TTC549 (cell line): ENCODE results near the gene CHAF1A.

Experiments used
- FAIRE-seq: peaks from 2 replicates; lab custom pipeline; 2012; peaks lifted over from hg19 to GRCh38; lab: Jason Lieb, UNC

The CHAF1A gene, protein sequence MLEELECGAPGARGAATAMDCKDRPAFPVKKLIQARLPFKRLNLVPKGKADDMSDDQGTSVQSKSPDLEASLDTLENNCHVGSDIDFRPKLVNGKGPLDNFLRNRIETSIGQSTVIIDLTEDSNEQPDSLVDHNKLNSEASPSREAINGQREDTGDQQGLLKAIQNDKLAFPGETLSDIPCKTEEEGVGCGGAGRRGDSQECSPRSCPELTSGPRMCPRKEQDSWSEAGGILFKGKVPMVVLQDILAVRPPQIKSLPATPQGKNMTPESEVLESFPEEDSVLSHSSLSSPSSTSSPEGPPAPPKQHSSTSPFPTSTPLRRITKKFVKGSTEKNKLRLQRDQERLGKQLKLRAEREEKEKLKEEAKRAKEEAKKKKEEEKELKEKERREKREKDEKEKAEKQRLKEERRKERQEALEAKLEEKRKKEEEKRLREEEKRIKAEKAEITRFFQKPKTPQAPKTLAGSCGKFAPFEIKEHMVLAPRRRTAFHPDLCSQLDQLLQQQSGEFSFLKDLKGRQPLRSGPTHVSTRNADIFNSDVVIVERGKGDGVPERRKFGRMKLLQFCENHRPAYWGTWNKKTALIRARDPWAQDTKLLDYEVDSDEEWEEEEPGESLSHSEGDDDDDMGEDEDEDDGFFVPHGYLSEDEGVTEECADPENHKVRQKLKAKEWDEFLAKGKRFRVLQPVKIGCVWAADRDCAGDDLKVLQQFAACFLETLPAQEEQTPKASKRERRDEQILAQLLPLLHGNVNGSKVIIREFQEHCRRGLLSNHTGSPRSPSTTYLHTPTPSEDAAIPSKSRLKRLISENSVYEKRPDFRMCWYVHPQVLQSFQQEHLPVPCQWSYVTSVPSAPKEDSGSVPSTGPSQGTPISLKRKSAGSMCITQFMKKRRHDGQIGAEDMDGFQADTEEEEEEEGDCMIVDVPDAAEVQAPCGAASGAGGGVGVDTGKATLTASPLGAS

DNA sequence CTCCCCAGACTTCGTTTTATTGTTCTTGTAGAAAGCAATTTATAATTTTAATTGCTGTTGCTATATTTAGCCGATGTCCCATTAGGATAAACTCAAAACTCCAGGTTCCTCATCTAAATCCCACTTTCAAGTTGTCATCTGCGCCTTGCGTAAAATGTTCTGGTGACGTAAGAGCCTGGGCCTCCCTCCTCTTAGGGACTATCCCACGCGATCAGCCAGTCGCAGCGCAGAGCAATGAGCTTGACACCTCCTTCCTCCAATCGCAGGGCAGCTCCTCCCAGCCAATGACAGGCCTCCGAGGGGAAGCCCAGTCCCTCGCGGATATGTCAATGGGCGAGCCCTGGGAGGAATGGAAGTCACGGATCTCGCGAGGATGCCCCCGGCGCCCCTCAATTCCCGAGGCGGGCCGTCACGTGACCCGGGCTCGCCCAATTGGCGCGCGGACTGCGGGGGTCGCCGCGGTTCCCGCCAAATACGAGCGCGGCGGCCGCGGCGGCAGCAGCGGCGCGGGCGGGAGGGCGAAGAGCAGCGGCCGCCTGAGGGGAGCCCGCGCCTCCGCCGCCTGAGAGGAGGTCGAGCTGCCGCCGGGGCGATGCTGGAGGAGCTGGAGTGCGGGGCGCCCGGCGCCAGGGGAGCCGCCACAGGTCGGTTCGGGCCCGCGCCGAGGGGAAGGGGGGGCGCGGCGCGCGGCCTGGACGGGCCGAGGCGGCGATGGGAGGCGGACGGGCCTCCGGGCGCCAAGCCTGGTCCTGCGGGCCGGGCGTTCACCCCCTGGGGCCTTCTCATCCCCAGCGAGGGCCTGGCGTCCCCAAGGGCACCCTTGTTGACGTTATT lies at the start of gene CHAF1A:
Gene CHAF1A, plus strand, starts transcription at position 470 of the 834 bp plus-strand sequence. Its CDS starts 123 bp downstream, at position 593.
- FAIRE-seq: peak; percentile 95

DNA sequence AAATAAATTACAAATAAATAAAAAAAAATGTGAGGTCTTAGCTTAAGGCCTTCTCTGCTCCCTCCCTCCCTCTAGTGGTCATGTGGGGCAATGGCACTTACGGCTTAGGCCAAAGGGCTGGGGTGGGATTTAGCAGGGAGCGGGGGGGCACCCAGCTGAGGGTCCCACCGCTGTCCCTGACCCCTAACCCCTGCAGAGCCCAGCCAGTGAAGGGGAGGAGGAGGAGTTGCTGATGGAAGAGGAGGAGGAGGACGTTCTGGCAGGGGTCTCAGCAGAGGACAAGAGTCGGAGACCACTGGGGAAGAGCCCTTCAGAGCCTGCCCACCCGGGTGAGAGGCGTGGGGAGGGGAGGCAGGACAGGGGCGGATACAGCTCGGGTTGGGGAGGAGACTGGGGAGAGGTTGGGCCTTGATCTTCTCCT lies 49.7 kb upstream of the CHAF1A start:
- FAIRE-seq: no peak

DNA sequence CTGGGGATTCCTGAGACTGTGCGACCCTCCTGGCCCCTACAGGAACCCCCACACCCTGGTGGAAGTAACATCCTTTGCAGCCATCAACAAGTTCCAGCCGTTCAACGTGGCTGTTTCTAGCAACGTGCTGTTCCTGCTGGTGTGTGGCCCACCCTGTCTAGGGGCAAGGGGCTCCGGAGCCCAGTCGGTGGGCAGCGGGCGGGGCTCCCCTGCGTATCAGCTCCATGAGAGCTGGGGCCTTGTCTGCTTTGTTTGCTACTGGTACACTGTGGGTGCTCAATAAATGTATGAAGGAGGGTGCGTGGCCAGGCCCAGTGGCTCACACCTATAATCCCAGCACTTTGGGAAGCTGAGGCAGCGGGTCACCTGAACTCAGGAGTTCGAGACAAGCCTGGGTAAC lies 48.2 kb upstream of the CHAF1A start:
- no peak for FAIRE-seq

DNA sequence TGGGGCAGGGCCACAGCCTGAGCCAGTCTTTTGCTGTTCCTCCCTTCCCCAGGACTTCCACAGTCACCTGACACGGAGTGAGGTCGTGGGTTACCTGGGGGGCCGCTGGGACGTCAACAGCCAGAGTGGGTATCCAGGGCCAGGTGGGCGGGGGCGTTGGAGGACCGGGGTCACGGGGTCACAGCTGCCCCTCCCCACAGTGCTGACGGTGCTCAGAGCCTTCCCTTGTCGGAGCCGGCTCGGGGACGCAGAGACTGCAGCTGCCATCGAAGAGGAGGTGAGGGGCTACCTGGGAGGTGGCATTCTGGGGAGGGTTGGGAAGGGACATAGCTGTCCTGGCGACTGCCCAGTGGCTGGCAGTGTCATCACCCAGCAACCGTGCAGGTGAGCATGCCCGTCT lies 47.5 kb upstream of the CHAF1A start:
- FAIRE-seq: no peak

DNA sequence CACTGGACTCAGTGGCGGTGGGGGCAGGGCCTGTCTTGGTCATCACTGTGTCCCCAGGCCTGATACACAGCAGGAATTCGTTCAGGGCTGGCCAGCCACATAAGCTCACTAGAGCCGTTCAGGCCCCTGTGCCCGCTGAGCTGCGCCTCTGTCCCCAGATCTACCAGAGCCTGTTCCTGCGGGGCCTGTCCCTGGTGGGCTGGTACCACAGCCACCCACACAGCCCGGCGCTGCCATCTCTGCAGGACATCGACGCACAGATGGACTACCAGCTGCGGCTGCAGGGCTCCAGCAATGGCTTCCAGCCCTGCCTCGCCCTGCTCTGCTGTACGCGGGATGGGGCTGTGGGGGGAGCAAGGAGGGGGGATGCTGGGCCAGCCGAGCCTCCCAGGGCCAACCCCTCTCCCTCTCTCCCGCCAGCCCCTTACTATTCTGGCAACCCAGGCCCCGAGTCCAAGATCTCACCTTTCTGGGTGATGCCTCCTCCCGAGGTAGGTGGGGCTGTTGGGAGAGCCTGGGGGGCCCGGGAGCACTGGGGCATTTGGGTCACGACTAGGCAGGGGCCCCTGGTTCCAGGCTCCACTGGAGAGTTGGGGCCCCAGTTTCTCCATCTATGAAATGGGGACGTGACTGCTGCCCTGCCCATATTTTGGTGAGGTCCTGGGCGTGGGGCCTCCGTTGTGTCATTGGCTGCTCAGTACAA lies 45.2 kb upstream of the CHAF1A start:
- FAIRE-seq: no peak

DNA sequence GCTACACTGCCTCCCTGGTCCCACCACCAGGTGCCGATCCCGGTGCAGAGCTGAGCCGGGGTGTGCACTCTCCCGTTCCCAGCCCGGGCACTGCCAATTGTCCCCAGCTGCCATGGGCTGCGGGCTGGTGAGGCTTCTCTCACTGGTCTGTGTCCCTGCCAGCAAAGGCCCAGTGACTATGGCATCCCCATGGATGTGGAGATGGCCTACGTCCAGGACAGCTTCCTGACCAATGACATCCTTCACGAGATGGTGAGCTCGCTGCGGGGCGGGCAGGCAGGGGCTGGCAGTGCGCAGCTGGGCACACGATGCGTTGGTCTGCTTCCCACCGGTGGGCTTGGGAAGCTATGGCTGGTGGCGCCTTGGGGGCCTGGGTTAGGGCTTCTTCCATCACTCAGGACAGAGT lies 44.5 kb upstream of the CHAF1A start:
- no peak for FAIRE-seq

DNA sequence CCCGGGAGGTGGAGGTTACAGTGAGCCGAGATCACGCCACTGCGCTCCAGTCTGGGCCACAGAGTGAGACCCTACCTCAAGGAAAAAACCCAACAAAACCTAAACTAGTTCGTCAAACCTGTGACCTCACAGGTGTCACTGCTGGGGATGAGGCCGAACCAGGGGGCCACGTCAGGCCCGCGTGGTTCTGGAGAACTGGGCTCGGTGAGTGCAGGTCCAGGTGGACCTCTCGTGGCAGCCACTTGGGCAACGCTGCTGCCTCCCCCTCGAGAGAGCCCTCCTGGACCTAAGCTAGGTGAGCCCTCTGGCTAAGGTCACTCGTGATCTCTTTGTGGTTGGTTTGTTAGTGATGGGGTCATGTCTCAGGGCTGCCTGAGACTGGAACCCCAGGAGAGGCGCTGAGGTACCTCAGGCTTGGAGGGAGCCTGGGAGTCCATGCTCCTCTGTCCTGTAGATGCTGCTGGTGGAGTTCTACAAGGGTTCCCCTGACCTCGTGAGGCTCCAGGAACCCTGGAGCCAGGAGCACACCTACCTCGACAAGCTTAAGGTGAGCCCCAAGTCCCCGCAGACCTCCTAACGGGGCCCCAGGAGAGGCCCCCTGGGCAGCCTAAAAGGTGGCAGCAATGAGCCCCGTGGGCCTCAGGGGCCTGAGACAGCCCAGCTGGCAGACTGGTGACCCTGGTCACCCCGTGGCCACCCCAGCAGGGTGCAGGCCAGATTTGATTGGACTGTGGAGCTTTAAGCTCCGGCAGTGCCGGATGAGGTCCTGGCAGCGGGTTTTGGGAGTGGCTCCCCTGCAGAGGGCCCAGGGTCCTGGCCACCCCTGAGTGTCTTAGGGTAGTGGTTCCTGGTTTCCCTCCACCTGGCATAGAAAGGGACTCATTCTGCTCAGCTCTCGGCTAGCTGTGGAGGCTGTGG lies 43.5 kb upstream of the CHAF1A start:
- no peak for FAIRE-seq

DNA sequence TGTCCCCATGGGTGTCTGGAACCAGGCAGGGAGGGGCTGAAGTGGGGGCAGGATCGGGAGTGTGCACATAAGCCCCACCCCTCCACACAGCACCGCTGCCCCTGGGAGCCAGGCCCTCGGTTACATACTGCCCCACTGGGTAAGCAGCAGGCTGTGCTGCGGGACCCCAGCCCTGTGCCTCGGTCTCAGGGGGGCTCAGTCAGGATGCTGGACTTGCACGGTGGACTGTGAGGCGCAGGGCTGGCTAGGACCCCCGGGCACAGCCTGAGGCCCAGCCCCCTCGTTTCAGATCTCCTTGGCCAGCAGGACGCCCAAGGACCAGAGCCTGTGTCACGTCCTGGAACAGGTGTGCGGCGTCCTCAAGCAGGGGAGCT lies 42.8 kb upstream of the CHAF1A start:
- no peak for FAIRE-seq

DNA sequence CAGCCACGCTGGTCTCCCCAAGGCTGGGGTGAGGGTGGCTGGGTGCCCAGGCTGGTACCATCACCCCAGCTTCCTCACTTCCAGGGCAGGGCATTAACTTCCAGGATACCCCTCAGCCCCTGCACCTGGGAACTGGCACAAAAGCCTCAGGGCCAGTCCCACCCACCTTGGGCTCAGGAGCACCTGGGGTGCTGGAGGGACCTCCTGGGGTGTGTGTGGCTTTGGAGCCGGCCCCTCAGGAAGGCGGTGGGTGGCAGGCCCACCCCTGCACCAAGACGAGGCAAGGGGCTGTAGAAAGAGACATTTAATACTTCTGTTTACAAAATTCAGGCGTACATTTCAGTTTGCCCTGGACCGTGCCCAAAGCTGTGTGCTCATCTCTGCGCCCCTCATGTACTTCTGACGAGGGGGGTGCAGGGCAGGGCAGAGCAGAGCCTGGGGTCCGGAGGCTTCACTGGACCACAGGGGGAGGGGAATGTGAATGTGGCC lies 42.3 kb upstream of the CHAF1A start:
- FAIRE-seq: no peak

DNA sequence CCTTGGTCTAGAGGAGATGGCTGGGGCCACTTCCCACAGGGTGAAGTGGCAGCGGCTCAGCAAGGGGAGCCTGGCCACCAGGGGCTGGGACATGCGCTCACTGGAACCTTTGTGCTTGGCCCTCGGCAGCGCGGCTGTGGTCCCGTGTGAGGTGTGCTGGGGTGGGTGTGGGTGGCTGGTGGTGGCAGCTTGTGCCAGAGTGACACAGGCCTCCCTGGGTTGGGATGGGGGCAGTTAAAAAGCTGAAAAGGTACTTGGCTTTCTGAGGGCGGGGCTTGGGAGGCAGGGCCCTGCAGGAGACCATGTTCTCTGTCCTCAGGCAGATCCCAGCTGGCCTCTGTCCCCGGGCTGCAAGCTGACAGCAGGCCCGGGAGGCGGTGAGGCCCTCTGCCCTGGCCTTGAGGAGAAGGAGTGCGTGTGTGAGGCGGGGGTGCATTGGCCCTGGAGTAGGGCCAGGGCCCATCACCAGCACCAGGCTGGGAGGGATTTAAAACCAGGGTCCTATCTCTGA lies 41.7 kb upstream of the CHAF1A start:
- no peak for FAIRE-seq

DNA sequence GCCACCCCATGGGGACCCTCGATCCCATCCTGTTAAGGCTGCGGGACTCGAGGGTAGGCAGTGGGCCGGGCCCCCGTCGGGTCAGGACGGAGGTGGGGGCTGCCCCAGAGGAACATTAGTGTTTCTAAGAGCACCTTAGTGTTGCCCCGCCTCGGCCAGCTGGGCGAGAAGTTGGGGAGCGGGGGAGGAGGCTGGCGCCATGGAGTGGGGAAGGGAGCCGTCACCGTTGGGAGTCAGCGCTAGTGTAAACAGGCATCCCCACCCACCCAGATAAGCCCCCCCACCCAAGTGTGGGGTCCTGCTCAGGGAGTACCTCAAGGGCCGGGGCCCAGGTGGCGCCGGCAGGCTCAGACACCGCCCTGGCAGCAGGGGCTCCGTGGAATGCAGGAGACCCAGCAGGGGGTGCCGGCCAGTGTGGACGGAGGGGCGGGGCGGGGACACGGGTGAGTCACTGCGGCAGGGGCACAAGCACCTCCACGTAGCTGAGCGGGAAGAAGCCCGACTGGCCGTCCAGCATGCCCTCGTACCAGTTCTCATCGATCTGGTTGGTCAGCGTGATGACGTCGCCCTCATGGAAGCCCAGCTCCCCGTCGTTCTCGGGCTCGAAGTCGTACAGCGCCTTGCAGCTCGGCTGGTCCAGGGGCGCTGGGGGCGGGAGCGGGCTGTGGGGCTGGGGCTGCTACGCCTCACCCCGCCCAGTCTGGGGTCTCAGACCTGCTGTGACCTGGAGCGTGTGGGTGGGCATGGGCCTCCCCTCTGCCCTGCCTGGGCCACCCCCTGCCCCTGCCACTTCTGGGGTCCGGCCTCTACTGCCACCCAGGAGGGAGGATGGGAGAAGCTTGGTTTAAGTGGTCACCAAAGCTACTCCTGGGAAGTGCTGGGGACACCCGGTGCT lies 41.0 kb upstream of the CHAF1A start:
- no peak for FAIRE-seq

DNA sequence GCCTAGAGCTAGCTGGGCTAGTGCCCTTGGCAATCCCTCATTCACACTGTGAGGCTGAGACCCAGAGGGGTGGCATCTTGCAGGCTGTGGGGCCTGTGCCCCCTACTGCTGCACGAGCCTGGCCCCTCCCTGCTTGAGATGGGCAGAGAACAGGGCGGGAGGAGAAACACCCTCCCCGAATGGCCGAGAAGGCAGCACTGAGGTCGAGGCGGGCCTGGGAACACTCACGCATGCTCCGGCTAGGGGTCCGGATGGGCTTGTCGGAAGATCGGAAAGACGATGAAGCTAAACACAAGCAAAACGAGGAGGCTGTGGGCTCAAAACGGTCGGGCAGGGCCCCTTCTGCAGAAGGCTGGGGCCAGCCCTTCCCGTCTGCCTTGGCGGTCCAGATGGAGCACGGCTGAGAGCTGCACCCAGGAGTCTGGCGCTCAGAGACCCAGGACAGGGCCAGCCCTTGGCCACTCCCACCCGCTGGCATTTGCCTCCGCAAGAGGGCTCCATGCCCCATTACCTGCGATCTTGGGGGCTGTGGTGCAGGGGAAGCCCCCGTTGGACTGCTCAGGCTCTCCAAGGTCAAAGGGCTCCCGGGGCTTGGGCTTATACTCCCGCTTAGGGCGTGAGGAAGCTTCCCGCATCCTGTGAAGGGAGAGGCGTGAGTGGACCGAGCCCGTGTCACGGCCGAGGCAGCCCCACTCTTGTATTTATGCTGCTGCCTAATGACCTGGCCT lies 40.2 kb upstream of the CHAF1A start:
- no peak for FAIRE-seq

DNA sequence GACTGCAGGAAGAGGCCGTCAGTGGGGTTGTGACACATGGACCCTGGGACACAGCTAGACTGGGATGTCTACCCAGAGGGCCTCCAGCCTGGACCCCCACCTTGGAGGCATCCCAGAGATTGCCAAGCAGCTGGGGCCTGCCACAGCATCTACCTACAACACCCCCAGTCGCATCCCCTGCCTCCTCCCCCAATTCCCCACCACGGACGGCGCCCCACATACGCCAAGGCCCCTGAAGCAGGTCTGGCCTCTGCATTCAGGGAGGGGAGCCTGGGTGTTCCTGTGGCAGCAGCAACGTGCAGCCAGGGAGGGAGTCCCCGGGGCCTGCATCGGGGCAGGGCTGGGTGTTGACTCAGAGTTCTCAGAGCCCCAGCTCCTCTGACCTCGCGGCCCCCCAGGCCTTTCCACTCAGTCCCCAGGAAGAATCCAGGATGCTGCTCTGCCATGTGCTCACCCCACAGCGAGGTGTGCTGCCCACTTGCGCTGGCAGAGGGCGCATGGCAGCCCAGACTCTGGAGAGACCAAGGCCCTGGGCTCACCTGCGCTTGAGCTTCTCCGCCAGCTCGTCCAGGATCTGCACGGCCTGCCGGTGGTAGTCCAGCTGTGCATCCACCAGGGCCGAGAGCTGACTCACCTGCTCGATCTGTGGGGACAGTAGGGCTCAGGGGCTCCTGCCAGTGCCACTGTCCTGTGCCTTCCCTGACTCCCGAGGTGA lies 39.5 kb upstream of the CHAF1A start:
- FAIRE-seq: no peak

DNA sequence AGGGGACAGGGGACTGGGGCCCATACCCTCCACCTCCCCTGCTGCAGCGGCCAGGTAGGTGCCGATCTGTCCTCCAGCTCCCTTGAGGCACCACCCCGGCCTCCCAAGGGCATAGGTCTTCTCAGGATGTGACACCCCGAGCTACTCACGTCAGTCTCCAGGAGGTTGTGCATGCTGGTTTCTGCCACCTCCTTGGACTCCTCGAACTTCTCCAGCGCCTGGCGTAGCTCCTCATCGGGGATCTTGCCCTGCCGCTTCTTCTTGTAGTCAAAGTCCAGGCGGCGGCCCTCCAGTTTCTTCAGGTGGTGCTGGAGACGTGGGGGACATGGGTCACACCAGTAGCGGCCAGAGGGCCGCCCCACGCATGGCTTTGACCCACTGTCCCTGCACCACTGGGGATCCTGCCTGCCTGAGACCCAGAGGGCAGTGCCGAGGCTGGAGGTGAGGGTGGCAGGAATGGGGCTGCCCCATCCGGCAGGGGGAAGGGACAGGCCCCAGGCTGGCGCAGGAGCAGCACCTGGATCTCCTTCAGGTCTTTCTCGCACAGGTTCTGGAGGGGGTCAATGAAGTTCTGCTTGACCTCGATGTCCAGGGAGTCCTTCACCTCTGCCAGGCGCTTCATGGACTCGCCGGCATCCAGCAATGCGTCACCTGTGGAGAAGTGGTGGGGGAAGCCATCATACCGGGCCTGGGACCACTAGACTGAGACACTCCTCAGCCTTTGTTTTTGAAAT lies 38.7 kb upstream of the CHAF1A start:
- no peak for FAIRE-seq

DNA sequence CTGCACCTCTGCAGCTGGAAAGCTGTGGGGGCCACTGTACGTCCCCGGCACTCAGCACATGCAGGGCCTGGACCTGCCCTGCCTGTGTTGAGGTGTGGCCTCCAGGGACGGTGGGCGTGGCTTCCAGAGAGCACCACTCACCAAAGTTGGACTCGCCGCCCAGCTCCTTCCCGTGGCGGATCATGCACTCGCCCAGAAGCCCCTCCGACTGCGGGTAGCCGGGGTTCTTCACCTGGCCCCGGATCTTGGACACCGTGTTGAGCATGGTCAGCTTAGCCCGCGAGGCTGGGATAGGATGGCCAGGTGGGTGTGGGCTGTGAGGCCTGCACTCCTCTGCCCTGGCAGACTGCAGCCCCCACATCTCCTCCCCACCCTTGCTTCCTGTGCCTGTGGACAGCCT lies 37.1 kb upstream of the CHAF1A start:
- FAIRE-seq: no peak

DNA sequence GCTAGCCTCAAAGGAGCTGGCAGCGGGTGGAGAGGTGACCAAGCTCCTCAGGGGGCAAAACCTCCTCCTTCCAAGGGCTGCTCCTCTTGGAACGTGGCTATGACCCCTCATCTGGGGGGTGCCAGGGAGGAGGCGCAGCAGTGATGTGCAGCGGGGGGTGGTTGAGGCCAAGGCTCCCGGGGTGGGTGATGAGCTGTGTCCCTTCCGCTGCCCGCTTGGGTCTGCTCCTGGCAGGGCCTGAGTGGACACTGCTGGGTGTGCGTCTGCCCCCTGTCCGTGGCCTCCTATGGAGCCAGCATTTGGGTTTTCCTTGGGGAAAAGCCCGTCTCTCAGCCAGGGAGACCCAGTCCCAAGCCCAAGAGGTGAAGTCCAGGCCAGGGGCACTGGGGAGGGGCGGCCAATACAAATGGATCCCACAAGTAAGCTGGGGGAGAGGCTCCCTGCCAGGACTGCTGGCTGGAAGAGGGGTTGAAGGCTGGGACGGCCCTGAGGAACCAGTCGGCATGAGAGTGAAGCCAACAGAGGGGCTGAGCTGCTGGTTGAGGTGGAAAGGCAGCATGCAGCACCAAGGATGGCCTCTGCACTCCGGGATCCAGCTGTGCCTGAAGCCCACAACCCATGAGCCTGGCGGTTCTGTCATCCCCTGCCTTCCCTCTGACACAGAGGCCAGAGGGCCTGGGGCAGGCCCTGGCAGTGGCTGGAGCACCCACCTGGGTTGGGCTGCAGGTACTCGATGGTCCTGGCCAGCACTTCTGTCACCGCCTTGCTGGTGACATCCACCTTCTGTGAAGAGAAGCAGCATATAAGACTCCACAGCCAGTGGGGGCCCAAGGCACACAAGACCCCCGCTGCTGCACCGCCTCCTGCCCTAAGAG lies 36.4 kb upstream of the CHAF1A start:
- no peak for FAIRE-seq
